Activated T-helper 17 cell treated with anti-CD3 and anti-CD28 coated beads, Interleukin-2, amount 50 U/mL, for 72 hours (primary cell): ENCODE measurements around the gene DBN1. TPM values are rescaled to one million over a fixed set of nuclear protein-coding genes. Genes with fewer than 3 reads are reported as not detected.
A peak's percentile ranks its signal among the peaks of the same experiment; 100 is the strongest.

Experiments used
- ATAC-seq: fragments of 150-1000 bp; cut with Tn5 transposase; replicated peaks from 2 replicates; pipeline ENCODE4 v1.10.0; 2021; ENCODE audit warnings: mild to moderate bottlenecking, moderate library complexity
- H3K27ac Mint-ChIP-seq: one replicate; pipeline ENCODE4 v1.8.0; 2022; ENCODE audit warnings: mixed read lengths
- H3K27me3 Mint-ChIP-seq: one replicate; pipeline ENCODE4 v1.8.0; 2022; ENCODE audit warnings: mixed read lengths
- H3K36me3 Mint-ChIP-seq: one replicate; pipeline ENCODE4 v1.8.0; 2022; ENCODE audit warnings: low read depth, mild to moderate bottlenecking, mixed read lengths
- H3K4me1 Mint-ChIP-seq: one replicate; pipeline ENCODE4 v1.8.0; 2022; ENCODE audit warnings: mixed read lengths
- H3K4me3 Mint-ChIP-seq: one replicate; pipeline ENCODE4 v1.8.0; 2022; ENCODE audit warnings: mild to moderate bottlenecking, mixed read lengths
- H3K9me3 Mint-ChIP-seq: one replicate; pipeline ENCODE4 v1.8.0; 2022; ENCODE audit warnings: mixed read lengths
- total RNA-seq, 2 donors: library from RNA; stranded (reverse); gene quantifications; one replicate each; pipeline ENCODE4 v1.2.3, GENCODE V29; 2022

The DBN1 gene
- total RNA-seq, 2 donors from 2014 or later: 2.3 to 3.1 TPM

- Mint-ChIP-seq H3K4me3 (peak overlapping the region; percentile 86), H3K36me3 (no peaks in the 10 kb centered on the region), H3K9me3 (no peaks in the 10 kb centered on the region), H3K4me1 (peaks cover 12% of the 10 kb centered on the region), H3K27ac (peak overlapping the region; percentile 39), H3K27me3 (no peaks in the 10 kb centered on the region)
- ATAC-seq: peak; percentile 31
Observed at GRCh38 chr5:177498013-177498787, 24.8 kb upstream of the DBN1 start.

- H3K27ac Mint-ChIP-seq: peak within 1 kb of the TSS; percentile 39
- peaks cover 16% of the 10 kb centered on the region for H3K4me1 Mint-ChIP-seq
- H3K36me3 Mint-ChIP-seq: no peaks in the 10 kb centered on the region
- peak within 1 kb of the TSS; percentile 86 for H3K4me3 Mint-ChIP-seq
- H3K9me3 Mint-ChIP-seq: no peaks in the 10 kb centered on the region
- H3K27me3 Mint-ChIP-seq: no peaks in the 10 kb centered on the region
- peak; percentile 87 for ATAC-seq
Observed at GRCh38 chr5:177497292-177498012, 24.0 kb upstream of the DBN1 start, which contains the start of gene PDLIM7. Gene PDLIM7 (minus strand): TSS chr5:177497604. CDS start chr5:177496512, 1,092 bp downstream.

GRCh38 chr5:177496727-177497291 is 23.4 kb upstream of the DBN1 start:
- Mint-ChIP-seq H3K27me3 (no peaks in the 10 kb centered on the region), H3K27ac (no peak overlapping the region), H3K4me3 (peak overlapping the region; percentile 86), H3K36me3 (no peaks in the 10 kb centered on the region), H3K4me1 (peaks cover 16% of the 10 kb centered on the region), H3K9me3 (no peaks in the 10 kb centered on the region)
- ATAC-seq: peak; percentile 15

- peak overlapping the region; percentile 86 for H3K4me3 Mint-ChIP-seq
- H3K27ac Mint-ChIP-seq: no peak overlapping the region
- no peaks in the 10 kb centered on the region for H3K9me3 Mint-ChIP-seq
- peaks cover 2% of the 10 kb centered on the region for H3K36me3 Mint-ChIP-seq
- peaks cover 16% of the 10 kb centered on the region for H3K4me1 Mint-ChIP-seq
- H3K27me3 Mint-ChIP-seq: no peaks in the 10 kb centered on the region
- ATAC-seq: no peak
Observed at GRCh38 chr5:177496070-177496726, 22.8 kb upstream of the DBN1 start.

GRCh38 chr5:177495243-177496060 is 22.0 kb upstream of the DBN1 start:
- H3K27me3 Mint-ChIP-seq: no peaks in the 10 kb centered on the region
- no peak overlapping the region for H3K27ac Mint-ChIP-seq
- peak overlapping the region; percentile 86 for H3K4me3 Mint-ChIP-seq
- no peak for ATAC-seq
- no peaks in the 10 kb centered on the region for H3K9me3 Mint-ChIP-seq
- peaks cover 9% of the 10 kb centered on the region for H3K36me3 Mint-ChIP-seq
- peaks cover 16% of the 10 kb centered on the region for H3K4me1 Mint-ChIP-seq

- ATAC-seq: peak; percentile 59
- Mint-ChIP-seq H3K9me3 (no peaks in the 10 kb centered on the region), H3K36me3 (peaks cover 17% of the 10 kb centered on the region), H3K4me3 (peak overlapping the region; percentile 86), H3K4me1 (peaks cover 16% of the 10 kb centered on the region), H3K27me3 (no peaks in the 10 kb centered on the region), H3K27ac (peak overlapping the region; percentile 70)
Observed at GRCh38 chr5:177494346-177495195, 21.1 kb upstream of the DBN1 start.

- no peaks in the 10 kb centered on the region for H3K27me3 Mint-ChIP-seq
- H3K4me1 Mint-ChIP-seq: peaks cover 15% of the 10 kb centered on the region
- H3K9me3 Mint-ChIP-seq: no peaks in the 10 kb centered on the region
- peak overlapping the region; percentile 58 for H3K4me3 Mint-ChIP-seq
- ATAC-seq: no peak
- peak overlapping the region; percentile 70 for H3K27ac Mint-ChIP-seq
- peaks cover 17% of the 10 kb centered on the region for H3K36me3 Mint-ChIP-seq
Observed at GRCh38 chr5:177493795-177494345, 20.4 kb upstream of the DBN1 start.

GRCh38 chr5:177492841-177493240 is 19.4 kb upstream of the DBN1 start:
- H3K27ac Mint-ChIP-seq: peak overlapping the region; percentile 67
- ATAC-seq: no peak
- no peaks in the 10 kb centered on the region for H3K27me3 Mint-ChIP-seq
- no peaks in the 10 kb centered on the region for H3K9me3 Mint-ChIP-seq
- H3K4me3 Mint-ChIP-seq: no peak overlapping the region
- H3K36me3 Mint-ChIP-seq: peaks cover 17% of the 10 kb centered on the region
- H3K4me1 Mint-ChIP-seq: peaks cover 8% of the 10 kb centered on the region

- H3K4me1 Mint-ChIP-seq: peaks cover 8% of the 10 kb centered on the region
- no peak for ATAC-seq
- peaks cover 17% of the 10 kb centered on the region for H3K36me3 Mint-ChIP-seq
- no peak overlapping the region for H3K4me3 Mint-ChIP-seq
- H3K9me3 Mint-ChIP-seq: no peaks in the 10 kb centered on the region
- peak overlapping the region; percentile 67 for H3K27ac Mint-ChIP-seq
- H3K27me3 Mint-ChIP-seq: no peaks in the 10 kb centered on the region
Observed at GRCh38 chr5:177491983-177492746, 18.7 kb upstream of the DBN1 start.

- peaks cover 8% of the 10 kb centered on the region for H3K4me1 Mint-ChIP-seq
- no peak overlapping the region for H3K27ac Mint-ChIP-seq
- peak; percentile 32 for ATAC-seq
- no peaks in the 10 kb centered on the region for H3K9me3 Mint-ChIP-seq
- no peaks in the 10 kb centered on the region for H3K27me3 Mint-ChIP-seq
- H3K4me3 Mint-ChIP-seq: no peak overlapping the region
- peaks cover 17% of the 10 kb centered on the region for H3K36me3 Mint-ChIP-seq
Observed at GRCh38 chr5:177491429-177491945, 18.1 kb upstream of the DBN1 start.

- no peak overlapping the region for H3K4me3 Mint-ChIP-seq
- peaks cover 8% of the 10 kb centered on the region for H3K4me1 Mint-ChIP-seq
- H3K27ac Mint-ChIP-seq: no peak overlapping the region
- H3K27me3 Mint-ChIP-seq: no peaks in the 10 kb centered on the region
- H3K36me3 Mint-ChIP-seq: peaks cover 17% of the 10 kb centered on the region
- H3K9me3 Mint-ChIP-seq: no peaks in the 10 kb centered on the region
- no peak for ATAC-seq
Observed at GRCh38 chr5:177490992-177491391, 17.6 kb upstream of the DBN1 start.

GRCh38 chr5:177490311-177490991 is 17.0 kb upstream of the DBN1 start:
- ATAC-seq: no peak
- H3K36me3 Mint-ChIP-seq: peaks cover 17% of the 10 kb centered on the region
- no peak overlapping the region for H3K27ac Mint-ChIP-seq
- H3K4me1 Mint-ChIP-seq: peaks cover 8% of the 10 kb centered on the region
- H3K27me3 Mint-ChIP-seq: no peaks in the 10 kb centered on the region
- no peaks in the 10 kb centered on the region for H3K9me3 Mint-ChIP-seq
- no peak overlapping the region for H3K4me3 Mint-ChIP-seq
